Measurements from ENCODE around the gene ATAD5.
"Not testable (repeated sequence)": the region's sequence is repeated elsewhere in the genome, so short reads cannot be mapped to it uniquely, and the experiment has no call there.

DNA sequence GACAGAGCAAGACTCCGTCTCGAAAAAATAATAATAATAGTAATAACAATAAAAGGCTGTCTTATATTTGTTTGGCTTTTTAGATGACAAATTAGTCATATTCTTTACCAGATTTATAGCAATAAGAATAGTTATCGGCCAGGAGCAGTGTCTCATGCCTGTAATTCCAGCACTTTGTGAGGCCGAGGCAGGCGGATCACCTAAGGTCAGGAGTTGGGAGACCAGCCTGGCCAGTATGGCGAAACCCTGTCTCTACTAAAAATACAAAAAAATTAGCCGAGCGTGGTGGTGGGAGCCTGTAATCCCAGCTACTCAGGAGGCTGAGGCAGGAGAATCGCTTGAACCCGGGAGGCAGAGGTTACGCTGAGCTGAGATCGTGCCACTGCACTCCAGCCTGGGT lies 17.5 kb upstream of the ATAD5 start:
- TF ChIP-seq, protein P1, sequence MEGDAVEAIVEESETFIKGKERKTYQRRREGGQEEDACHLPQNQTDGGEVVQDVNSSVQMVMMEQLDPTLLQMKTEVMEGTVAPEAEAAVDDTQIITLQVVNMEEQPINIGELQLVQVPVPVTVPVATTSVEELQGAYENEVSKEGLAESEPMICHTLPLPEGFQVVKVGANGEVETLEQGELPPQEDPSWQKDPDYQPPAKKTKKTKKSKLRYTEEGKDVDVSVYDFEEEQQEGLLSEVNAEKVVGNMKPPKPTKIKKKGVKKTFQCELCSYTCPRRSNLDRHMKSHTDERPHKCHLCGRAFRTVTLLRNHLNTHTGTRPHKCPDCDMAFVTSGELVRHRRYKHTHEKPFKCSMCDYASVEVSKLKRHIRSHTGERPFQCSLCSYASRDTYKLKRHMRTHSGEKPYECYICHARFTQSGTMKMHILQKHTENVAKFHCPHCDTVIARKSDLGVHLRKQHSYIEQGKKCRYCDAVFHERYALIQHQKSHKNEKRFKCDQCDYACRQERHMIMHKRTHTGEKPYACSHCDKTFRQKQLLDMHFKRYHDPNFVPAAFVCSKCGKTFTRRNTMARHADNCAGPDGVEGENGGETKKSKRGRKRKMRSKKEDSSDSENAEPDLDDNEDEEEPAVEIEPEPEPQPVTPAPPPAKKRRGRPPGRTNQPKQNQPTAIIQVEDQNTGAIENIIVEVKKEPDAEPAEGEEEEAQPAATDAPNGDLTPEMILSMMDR (IDR thresholded peaks at IDR 0.05) = not testable (repeated sequence)
- not testable (repeated sequence) for TF ChIP-seq EZH2, EZH2phosphoT487 (IDR thresholded peaks at IDR 0.05)
